Smooth muscle cell (in vitro differentiated cells): ENCODE results near the gene DHRS2. TPM values are rescaled to one million over a fixed set of nuclear protein-coding genes. Genes with fewer than 3 reads are reported as not detected.

Experiments
- DNase-seq: peaks from one replicate; lab custom pipeline; 2025; ENCODE audit not compliant: unreplicated experiment; lab: John Stamatoyannopoulos, UW
- H2AFZ ChIP-seq: fragments of 200-600 bp; sonication (generic); 2 replicates; pipeline ENCODE4 v1.6.0; 2016; ENCODE audit warnings: antibody characterized with exemption, low read depth, mild to moderate bottlenecking
- H3F3A ChIP-seq: fragments of 200-600 bp; sonication (generic); 2 replicates; pipeline ENCODE4 v1.6.0; 2017; ENCODE audit warnings: antibody characterized with exemption, low read depth
- H3K27ac ChIP-seq: fragments of 200-600 bp; sonication (generic); 2 replicates; pipeline ENCODE4 v1.5.1; 2016; ENCODE audit warnings: low read depth, mild to moderate bottlenecking
- H3K27me3 ChIP-seq: fragments of 200-600 bp; sonication (generic); 2 replicates; pipeline ENCODE4 v1.6.1; 2016; ENCODE audit warnings: low read depth, mild to moderate bottlenecking
- H3K36me3 ChIP-seq: fragments of 200-600 bp; sonication (generic); 2 replicates; pipeline ENCODE4 v1.5.1; 2016; ENCODE audit warnings: low read depth
- H3K4me1 ChIP-seq: fragments of 200-600 bp; sonication (generic); 2 replicates; pipeline ENCODE4 v1.5.1; 2016; ENCODE audit warnings: low read depth
- H3K4me2 ChIP-seq: fragments of 200-600 bp; sonication (generic); 2 replicates; pipeline ENCODE4 v1.6.0; 2016; ENCODE audit warnings: mild to moderate bottlenecking
- H3K4me3 ChIP-seq: fragments of 200-600 bp; sonication (generic); 2 replicates; pipeline ENCODE4 v1.5.1; 2016; ENCODE audit warnings: mild to moderate bottlenecking
- H3K79me2 ChIP-seq: fragments of 200-600 bp; sonication (generic); 2 replicates; pipeline ENCODE4 v1.6.0; 2016; ENCODE audit warnings: low read depth, mild to moderate bottlenecking
- H3K9ac ChIP-seq: fragments of 200-600 bp; sonication (generic); 2 replicates; pipeline ENCODE4 v1.6.0; 2016; ENCODE audit warnings: low read depth
- H3K9me3 ChIP-seq: fragments of 200-600 bp; sonication (generic); replicated peaks from 2 replicates; pipeline ENCODE4 v1.5.1; 2016; ENCODE audit warnings: low read depth
- H4K20me1 ChIP-seq: fragments of 200-600 bp; sonication (generic); 2 replicates; pipeline ENCODE4 v1.6.0; 2016; ENCODE audit warnings: low read depth
- CTCF ChIP-seq: fragments of 200-600 bp; sonication (generic); IDR thresholded peaks from 2 replicates; pipeline ENCODE4 v1.5.1; 2017; ENCODE audit warnings: borderline replicate concordance, mild to moderate bottlenecking, antibody characterized with exemption; ENCODE audit not compliant: insufficient read depth, poor library complexity, severe bottlenecking
- WGBS: methylation state at CpG from one replicate; pipeline ENCODE4 v1.1.7; 2016; ENCODE audit warnings: low lambda C conversion rate; 5-methylcytosine and 5-hydroxymethylcytosine counted together
- polyA plus RNA-seq: library from polyadenylated mRNA; unstranded; fragments of >200 nt; fragmentation: Nextera tagmentation; extraction: Ambion mirVana; gene quantifications from 2 replicates; pipeline ENCODE4 v1.2.1, GENCODE V29; 2016
- total RNA-seq: library from RNA; depleted of rRNA; stranded (reverse); fragments of >200 nt; gene quantifications from 2 replicates; pipeline ENCODE4 v1.2.3, GENCODE V29; 2014

The DHRS2 gene
- total and polyA plus RNA-seq, 2 experiments from 2014 or later, result 0.36 to 1.4 TPM

DNA sequence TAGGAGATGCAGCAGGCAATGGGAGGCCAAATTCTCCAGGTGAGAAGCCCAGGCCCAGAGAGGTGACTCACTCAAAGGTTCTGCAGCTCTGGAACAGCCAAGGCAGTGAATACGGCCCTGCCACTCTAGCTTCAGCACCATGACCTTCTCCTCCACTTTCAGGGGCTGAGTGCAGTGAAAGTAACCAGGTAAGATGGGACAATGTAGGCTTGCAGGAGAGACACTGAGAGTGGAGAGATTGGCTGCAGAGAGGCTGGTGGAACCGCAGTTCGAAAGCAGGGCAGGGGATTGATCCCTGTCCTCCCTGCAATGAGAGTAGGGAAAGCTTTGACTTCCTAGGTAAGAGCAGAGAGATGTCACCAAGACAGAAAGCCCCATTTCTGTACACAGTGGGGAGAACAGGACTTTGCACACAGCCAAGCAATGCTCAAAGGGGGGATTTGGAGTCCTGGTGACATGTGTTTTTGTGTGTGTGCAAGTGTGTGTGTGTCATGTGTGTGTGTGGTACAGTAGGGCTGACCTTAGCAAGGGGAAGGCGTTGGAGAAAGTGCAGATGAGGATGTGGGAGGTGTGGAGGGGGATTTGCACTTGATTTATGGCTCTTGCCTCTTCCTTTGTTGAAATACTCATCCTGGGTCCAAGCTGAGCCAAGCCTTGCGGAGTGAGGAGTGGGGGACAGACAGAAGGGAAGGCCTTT lies 12.7 kb downstream of the DHRS2 start:
- no peak overlapping the region for H3K27ac ChIP-seq
- H3K4me2 ChIP-seq, result no peak overlapping the region
- H3K79me2 ChIP-seq, result no peaks in the 10 kb centered on the region
- TF ChIP-seq CTCF, result no peak
- DNase-seq, result no peak
- no peaks in the 10 kb centered on the region for H3K9me3 ChIP-seq
- H4K20me1 ChIP-seq, result no peaks in the 10 kb centered on the region
- H3K27me3 ChIP-seq, result no peaks in the 10 kb centered on the region
- WGBS, result 66% methylated on average over 5 of the region's 5 CpGs
- H2AFZ ChIP-seq, result no peak overlapping the region
- no peaks in the 10 kb centered on the region for H3K4me1 ChIP-seq
- H3K4me3 ChIP-seq, result no peak overlapping the region
- no peaks in the 10 kb centered on the region for H3F3A ChIP-seq
- no peaks in the 10 kb centered on the region for H3K36me3 ChIP-seq
- H3K9ac ChIP-seq, result no peak overlapping the region

DNA sequence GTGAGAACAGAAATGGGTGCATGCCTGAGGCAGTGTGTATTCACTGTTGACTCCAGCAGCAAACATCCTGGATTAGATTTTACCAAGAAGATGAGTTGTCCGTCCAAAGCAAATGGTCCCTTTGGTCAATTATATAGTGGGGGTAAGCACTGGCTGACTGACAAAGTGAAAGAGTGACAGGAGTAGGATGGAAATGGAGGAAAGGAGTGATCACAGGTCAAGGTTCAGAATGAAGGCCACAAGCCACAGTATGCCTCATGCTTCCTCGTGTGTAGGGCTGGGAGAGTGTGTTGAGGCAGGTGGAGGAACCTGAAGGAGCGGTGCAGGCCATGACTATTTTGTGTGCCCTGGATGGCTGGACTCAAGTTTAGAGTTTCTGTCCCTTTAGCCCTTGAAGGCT lies 14.3 kb downstream of the DHRS2 start:
- H3K27me3 ChIP-seq, result no peaks in the 10 kb centered on the region
- no peaks in the 10 kb centered on the region for H3K4me1 ChIP-seq
- no peak for TF ChIP-seq CTCF
- 69% methylated on average over 3 of the region's 3 CpGs for WGBS
- H3K4me3 ChIP-seq, result no peak overlapping the region
- no peak for DNase-seq
- no peaks in the 10 kb centered on the region for H3F3A ChIP-seq
- H3K27ac ChIP-seq, result no peak overlapping the region
- H3K4me2 ChIP-seq, result no peak overlapping the region
- no peaks in the 10 kb centered on the region for H3K79me2 ChIP-seq
- no peaks in the 10 kb centered on the region for H4K20me1 ChIP-seq
- H3K36me3 ChIP-seq, result no peaks in the 10 kb centered on the region
- H3K9ac ChIP-seq, result no peak overlapping the region
- H3K9me3 ChIP-seq, result no peaks in the 10 kb centered on the region
- H2AFZ ChIP-seq, result no peak overlapping the region

DNA sequence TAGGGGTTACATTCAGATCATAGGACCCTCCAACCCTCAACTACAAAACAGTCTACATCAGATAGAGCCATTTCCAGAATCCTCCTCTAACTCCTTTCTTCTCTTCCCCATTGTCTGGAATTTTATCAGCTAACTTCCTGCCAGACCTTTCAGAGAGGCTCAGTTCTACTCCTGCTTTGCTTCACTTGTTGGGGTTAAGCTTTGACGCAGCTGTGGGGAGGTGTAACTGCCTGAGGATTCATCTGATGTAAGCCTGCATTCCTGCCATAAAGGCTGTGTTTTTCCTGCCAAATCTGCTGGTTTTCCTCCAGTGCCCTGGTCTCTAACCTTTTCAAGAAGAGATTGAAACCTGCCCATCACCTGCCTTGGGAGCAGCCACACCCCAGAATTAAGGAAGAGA lies 16.9 kb downstream of the DHRS2 start:
- H3K79me2 ChIP-seq, result no peaks in the 10 kb centered on the region
- no peak for DNase-seq
- H3K9me3 ChIP-seq, result no peaks in the 10 kb centered on the region
- H3K27ac ChIP-seq, result no peak overlapping the region
- H3K27me3 ChIP-seq, result no peaks in the 10 kb centered on the region
- no peak overlapping the region for H3K9ac ChIP-seq
- no peak overlapping the region for H2AFZ ChIP-seq
- H3K4me2 ChIP-seq, result no peak overlapping the region
- H3K36me3 ChIP-seq, result no peaks in the 10 kb centered on the region
- no peak for TF ChIP-seq CTCF
- no peaks in the 10 kb centered on the region for H4K20me1 ChIP-seq
- WGBS, result 58% methylated on average over 1 of the region's 1 CpG
- no peaks in the 10 kb centered on the region for H3F3A ChIP-seq
- no peak overlapping the region for H3K4me3 ChIP-seq
- no peaks in the 10 kb centered on the region for H3K4me1 ChIP-seq

DNA sequence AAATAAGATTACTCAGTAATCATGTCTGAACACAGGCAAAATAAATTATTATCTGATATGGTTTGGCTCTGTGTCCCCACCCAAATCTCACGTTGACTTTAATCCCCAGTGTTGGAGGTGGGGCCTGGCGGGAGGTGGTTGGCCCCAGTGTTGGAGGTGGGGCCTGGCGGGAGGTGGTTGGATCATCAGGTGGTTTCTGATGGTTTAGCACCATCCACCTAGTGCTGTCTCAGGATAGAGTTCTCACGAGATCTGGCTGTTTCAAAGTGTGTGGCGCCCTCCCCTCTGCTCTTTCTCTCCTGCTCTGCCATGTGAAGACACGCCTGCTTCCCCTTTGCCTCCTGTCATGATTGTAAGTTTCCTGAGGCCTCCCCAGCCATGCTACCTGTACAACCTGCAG lies 18.1 kb downstream of the DHRS2 start:
- TF ChIP-seq CTCF, result no peak
- Histone ChIP-seq H3K4me2 (no peak overlapping the region), H3K79me2 (no peaks in the 10 kb centered on the region), H3F3A (no peaks in the 10 kb centered on the region), H4K20me1 (no peaks in the 10 kb centered on the region), H3K27me3 (no peaks in the 10 kb centered on the region), H3K4me1 (no peaks in the 10 kb centered on the region), H3K27ac (no peak overlapping the region), H2AFZ (no peak overlapping the region), H3K4me3 (no peak overlapping the region), H3K36me3 (no peaks in the 10 kb centered on the region), H3K9ac (no peak overlapping the region), H3K9me3 (no peaks in the 10 kb centered on the region)
- WGBS, result 70% methylated on average over 6 of the region's 6 CpGs
- no peak for DNase-seq
